ENCODE data around the gene NRG3. TPM values are rescaled to one million over a fixed set of nuclear protein-coding genes. Genes with fewer than 3 reads are reported as not detected.

NRG3 gene
- total and polyA plus RNA-seq, 2 of the 8 experiments (the other 6 are each of a cell fraction or from before 2014, with no cell fraction given), result 4.2 to 5.0 TPM

GRCh38 chr10:82438277-82438676, 563.3 kb downstream of the NRG3 start (continued):
- TF ChIP-seq, protein P1, sequence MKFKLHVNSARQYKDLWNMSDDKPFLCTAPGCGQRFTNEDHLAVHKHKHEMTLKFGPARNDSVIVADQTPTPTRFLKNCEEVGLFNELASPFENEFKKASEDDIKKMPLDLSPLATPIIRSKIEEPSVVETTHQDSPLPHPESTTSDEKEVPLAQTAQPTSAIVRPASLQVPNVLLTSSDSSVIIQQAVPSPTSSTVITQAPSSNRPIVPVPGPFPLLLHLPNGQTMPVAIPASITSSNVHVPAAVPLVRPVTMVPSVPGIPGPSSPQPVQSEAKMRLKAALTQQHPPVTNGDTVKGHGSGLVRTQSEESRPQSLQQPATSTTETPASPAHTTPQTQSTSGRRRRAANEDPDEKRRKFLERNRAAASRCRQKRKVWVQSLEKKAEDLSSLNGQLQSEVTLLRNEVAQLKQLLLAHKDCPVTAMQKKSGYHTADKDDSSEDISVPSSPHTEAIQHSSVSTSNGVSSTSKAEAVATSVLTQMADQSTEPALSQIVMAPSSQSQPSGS (IDR thresholded peaks at IDR 0.05; ENCODE audit: low read length), result no peak
- TF ChIP-seq TCF12 (IDR thresholded peaks at IDR 0.05; ENCODE audit: low read depth, low read length), result no peak
- no peak for TF ChIP-seq CREB1 (IDR thresholded peaks at IDR 0.05)
- no peak for TF ChIP-seq CBX5 (IDR thresholded peaks at IDR 0.05; ENCODE audit: low read depth, low read length)
- TF ChIP-seq, protein P2, sequence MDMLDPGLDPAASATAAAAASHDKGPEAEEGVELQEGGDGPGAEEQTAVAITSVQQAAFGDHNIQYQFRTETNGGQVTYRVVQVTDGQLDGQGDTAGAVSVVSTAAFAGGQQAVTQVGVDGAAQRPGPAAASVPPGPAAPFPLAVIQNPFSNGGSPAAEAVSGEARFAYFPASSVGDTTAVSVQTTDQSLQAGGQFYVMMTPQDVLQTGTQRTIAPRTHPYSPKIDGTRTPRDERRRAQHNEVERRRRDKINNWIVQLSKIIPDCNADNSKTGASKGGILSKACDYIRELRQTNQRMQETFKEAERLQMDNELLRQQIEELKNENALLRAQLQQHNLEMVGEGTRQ (IDR thresholded peaks at IDR 0.05; ENCODE audit: low read length), result no peak
- TF ChIP-seq EP300 (IDR thresholded peaks at IDR 0.05; ENCODE audit: borderline replicate concordance in 1 of 2, low read depth in 2 of 2, low read length in 2 of 2), result no peak
